SK-N-SH (cell line): Measurements from ENCODE around the gene MINDY4. TPM values are rescaled to one million over a fixed set of nuclear protein-coding genes. Genes with fewer than 3 reads are reported as not detected.

Experiments used
- CTCF ChIA-PET: fragments of 300-600, 350-600 bp; formaldehyde crosslinking; extraction: SDS; loops from one replicate; lab custom pipeline; 2021; lab: Yijun Ruan, JAX
- POLR2A ChIA-PET: fragments of 350-600 bp; sonication (Branson Sonifier 250); formaldehyde crosslinking; extraction: SDS; loops from one replicate; lab custom pipeline; 2020; ENCODE audit warnings: antibody characterized with exemption, inconsistent platforms; lab: Yijun Ruan, JAX
- DNase-seq: peaks from one replicate; pipeline ENCODE4 v3.0.0; 2012
- H2AFZ ChIP-seq: fragments of 200-600 bp; sonication (generic); 2 replicates; pipeline ENCODE4 v1.8.1; 2016; ENCODE audit warnings: antibody characterized with exemption, mild to moderate bottlenecking, low read depth
- H3F3A ChIP-seq: fragments of 200-600 bp; sonication (generic); replicated peaks from 2 replicates; pipeline ENCODE3; 2016; ENCODE audit warnings: antibody characterized with exemption, mild to moderate bottlenecking; ENCODE audit not compliant: insufficient read depth
- H3K27ac ChIP-seq, 2 experiments: fragments of 200-500 bp in 1 of 2; fragments of 200-600 bp in 1 of 2; sonication (Bioruptor generic) in 1 of 2; sonication (generic), shearing (Covaris generic) in 1 of 2; 2 replicates each; pipeline versions ENCODE4 v1.5.1 to v1.6.1; 2014 to 2016; ENCODE audit warnings: low read depth in 2 of 2, inconsistent platforms in 1 of 2, low read length in 1 of 2, mild to moderate bottlenecking in 1 of 2, mixed read lengths in 1 of 2
- H3K27me3 ChIP-seq: fragments of 200-600 bp; sonication (generic), shearing (Covaris generic); 2 replicates; pipeline ENCODE4 v1.6.1; 2016; ENCODE audit warnings: mixed run types; ENCODE audit not compliant: insufficient read depth
- H3K36me3 ChIP-seq, 2 experiments: fragments of 200-500 bp in 1 of 2; fragments of 200-600 bp in 1 of 2; sonication (Bioruptor generic) in 1 of 2; sonication (generic) in 1 of 2; replicated peaks in 1 of 2; 2 replicates each; pipeline versions ENCODE3 to v1.5.1; 2014 to 2016; ENCODE audit warnings: low read length in 1 of 2, mild to moderate bottlenecking in 1 of 2; ENCODE audit not compliant: insufficient read depth in 2 of 2, control insufficient read depth in 1 of 2
- H3K4me1 ChIP-seq, 2 experiments: fragments of 200-500 bp in 1 of 2; fragments of 200-600 bp in 1 of 2; sonication (Bioruptor generic) in 1 of 2; sonication (generic), shearing (Covaris generic) in 1 of 2; 2 replicates each; pipeline versions ENCODE4 v1.5.1 to v1.6.1; 2014 to 2016; ENCODE audit warnings: low read depth in 1 of 2, low read length in 1 of 2, mixed run types in 1 of 2; ENCODE audit not compliant: insufficient read depth in 2 of 2, control insufficient read depth in 1 of 2
- H3K4me2 ChIP-seq: fragments of 200-600 bp; sonication (generic), shearing (Covaris generic); 2 replicates; pipeline ENCODE4 v1.6.1; 2017; ENCODE audit warnings: mixed run types
- H3K4me3 ChIP-seq, 2 experiments: fragments of 200-500 bp in 1 of 2; fragments of 200-600 bp in 1 of 2; sonication (Bioruptor generic) in 1 of 2; sonication (generic), shearing (Covaris generic) in 1 of 2; 2 replicates each; pipeline versions ENCODE4 v1.5.1 to v1.8.1; 2014 to 2016; ENCODE audit warnings: low read depth in 2 of 2, inconsistent platforms in 1 of 2, low read length in 1 of 2, mild to moderate bottlenecking in 1 of 2, mixed read lengths in 1 of 2, moderate library complexity in 1 of 2
- H3K79me2 ChIP-seq: fragments of 200-600 bp; sonication (generic); 2 replicates; pipeline ENCODE4 v1.8.1; 2017; ENCODE audit warnings: mild to moderate bottlenecking; ENCODE audit not compliant: insufficient read depth
- H3K9ac ChIP-seq: fragments of 200-600 bp; sonication (generic); 2 replicates; pipeline ENCODE4 v1.6.1; 2017; ENCODE audit warnings: mixed run types
- H3K9me2 ChIP-seq: fragments of 200-600 bp; sonication (generic); 2 replicates; pipeline ENCODE4 v1.6.1; 2017; ENCODE audit warnings: mixed run types
- H3K9me3 ChIP-seq: fragments of 200-600 bp; sonication (generic); 2 replicates; pipeline ENCODE4 v1.6.1; 2017; ENCODE audit warnings: mixed run types, mild to moderate bottlenecking, moderate library complexity
- H4K20me1 ChIP-seq: fragments of 200-600 bp; sonication (generic); 2 replicates; pipeline ENCODE4 v1.6.1; 2017; ENCODE audit warnings: mild to moderate bottlenecking, mixed run types; ENCODE audit not compliant: insufficient read depth
- CHD2 ChIP-seq: fragments of 150-350 bp; IDR thresholded peaks from 2 replicates; pipeline ENCODE4 v1.6.1; 2018; ENCODE audit warnings: low read length; ENCODE audit not compliant: partially characterized antibody
- ELF1 ChIP-seq: IDR thresholded peaks from 2 replicates; pipeline ENCODE4 v1.4.0; 2012
- EP300 ChIP-seq, 2 experiments: IDR thresholded peaks; 2 replicates each; pipeline versions ENCODE4 v1.4.0 to v1.6.1; 2012; ENCODE audit warnings: borderline replicate concordance in 1 of 2, low read depth in 1 of 2, low read length in 1 of 2
- EZH2phosphoT487 ChIP-seq: fragments of 200-600 bp; sonication (generic); IDR thresholded peaks from 2 replicates; pipeline ENCODE4 v1.6.1; 2017; ENCODE audit warnings: low read depth, mixed run types, mild to moderate bottlenecking, antibody characterized with exemption, moderate library complexity, borderline replicate concordance
- FOXJ3 ChIP-seq: sonication (generic); formaldehyde crosslinking; IDR thresholded peaks from 2 replicates; pipeline ENCODE4 v1.5.1; 2020; ENCODE audit warnings: mild to moderate bottlenecking, missing genetic modification reagents
- GABPA ChIP-seq: IDR thresholded peaks from 2 replicates; pipeline ENCODE4 v1.4.0; 2012; ENCODE audit warnings: low read depth, mild to moderate bottlenecking
- GATA2 ChIP-seq: sonication (generic); formaldehyde crosslinking; IDR thresholded peaks from 2 replicates; pipeline ENCODE4 v1.5.0; 2020; ENCODE audit warnings: mild to moderate bottlenecking, missing genetic modification reagents
- JUND ChIP-seq: IDR thresholded peaks from 2 replicates; pipeline ENCODE4 v1.4.0; 2012
- MEF2A ChIP-seq: IDR thresholded peaks from 2 replicates; pipeline ENCODE4 v1.4.0; 2012; ENCODE audit warnings: low read depth, borderline replicate concordance
- MXI1 ChIP-seq: IDR thresholded peaks from 2 replicates; pipeline ENCODE4 v1.6.1; 2012; ENCODE audit warnings: mild to moderate bottlenecking, low read depth, low read length, improper control_type of control experiment
- RFX5 ChIP-seq: IDR thresholded peaks from 2 replicates; pipeline ENCODE4 v1.6.1; 2012; ENCODE audit warnings: mild to moderate bottlenecking, improper control_type of control experiment, low read length
- RXRA ChIP-seq: IDR thresholded peaks from 2 replicates; pipeline ENCODE4 v1.4.0; 2012; ENCODE audit warnings: low read depth, mild to moderate bottlenecking, borderline replicate concordance
- SIN3A ChIP-seq: IDR thresholded peaks from 2 replicates; pipeline ENCODE4 v1.6.1; 2012; ENCODE audit warnings: low read depth, mild to moderate bottlenecking, low read length, moderate library complexity, borderline replicate concordance
- TAF1 ChIP-seq: IDR thresholded peaks from 2 replicates; pipeline ENCODE4 v1.6.1; 2012; ENCODE audit warnings: low read depth, mild to moderate bottlenecking, low read length, moderate library complexity, borderline replicate concordance
- YY1 ChIP-seq: IDR thresholded peaks from 2 replicates; pipeline ENCODE4 v1.4.0; 2012; ENCODE audit warnings: low read depth, mild to moderate bottlenecking
- ZBTB33 ChIP-seq: IDR thresholded peaks from 2 replicates; pipeline ENCODE4 v1.4.0; 2012; ENCODE audit warnings: low read depth, borderline replicate concordance
- WGBS: methylation state at CpG from one replicate; pipeline ENCODE4 v1.1.6; 2017; ENCODE audit warnings: low lambda C conversion rate; 5-methylcytosine and 5-hydroxymethylcytosine counted together
- polyA plus RNA-seq, 3 experiments: library from polyadenylated mRNA; depleted of rRNA; stranded (reverse); fragments of >200 nt; gene quantifications; 2 replicates each; pipeline ENCODE4 v1.2.3, GENCODE V29; 2012
- TF ChIP-seq, protein P1 (sequence below): IDR thresholded peaks from 2 replicates; pipeline ENCODE4 v1.4.0; 2012; ENCODE audit warnings: low read depth, borderline replicate concordance
- TF ChIP-seq, protein P2 (sequence below): fragments of 150-350 bp; IDR thresholded peaks from 2 replicates; pipeline ENCODE4 v1.6.1; 2016; ENCODE audit warnings: mild to moderate bottlenecking, low read depth, low read length

The MINDY4 gene
- polyA plus RNA-seq, 1 of the 3 experiments (the other 2 are of a cell fraction), result 1.8 TPM

GRCh38 chr7:30817371-30817767, 46.2 kb downstream of the MINDY4 start:
- 89% methylated on average over 7 of the region's 7 CpGs for WGBS
- H3K27me3 ChIP-seq, result no peaks in the 10 kb centered on the region
- no peaks in the 10 kb centered on the region for H4K20me1 ChIP-seq
- H3K9ac ChIP-seq, result no peak overlapping the region
- H2AFZ ChIP-seq, result no peak overlapping the region
- no peaks in the 10 kb centered on the region for H3K9me3 ChIP-seq
- no peak overlapping the region for H3K27ac ChIP-seq
- H3K4me3 ChIP-seq, result no peak overlapping the region
- peaks cover 3% of the 10 kb centered on the region for H3F3A ChIP-seq
- POLR2A ChIA-PET, result no interaction called here
- no peaks in the 10 kb centered on the region for H3K79me2 ChIP-seq
- DNase-seq, result no peak
- no peak overlapping the region for H3K4me2 ChIP-seq
- TF ChIP-seq, protein P1, sequence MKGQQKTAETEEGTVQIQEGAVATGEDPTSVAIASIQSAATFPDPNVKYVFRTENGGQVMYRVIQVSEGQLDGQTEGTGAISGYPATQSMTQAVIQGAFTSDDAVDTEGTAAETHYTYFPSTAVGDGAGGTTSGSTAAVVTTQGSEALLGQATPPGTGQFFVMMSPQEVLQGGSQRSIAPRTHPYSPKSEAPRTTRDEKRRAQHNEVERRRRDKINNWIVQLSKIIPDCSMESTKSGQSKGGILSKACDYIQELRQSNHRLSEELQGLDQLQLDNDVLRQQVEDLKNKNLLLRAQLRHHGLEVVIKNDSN, result no peak
- TF ChIP-seq SIN3A (no peak), JUND (no peak), MXI1 (no peak), EP300 (IDR thresholded peaks at IDR 0.05; ENCODE audit: borderline replicate concordance in 1 of 2, low read depth in 1 of 2, low read length in 1 of 2) (no peak), ELF1 (no peak), FOXJ3 (CRISPR knock-in tag) (no peak), EZH2phosphoT487 (no peak), MEF2A (no peak), RFX5 (no peak), RXRA (no peak), GABPA (no peak)
- peaks cover 0 to 2% of the 10 kb centered on the region in 2 experiments for H3K36me3 ChIP-seq
- CTCF ChIA-PET, result interaction anchor here (1.4 to 1.9 kb wide), 2 partner anchors 8 to 121 kb away, joined by 4 to 10 read pairs; no protein-coding TSS in a partner anchor
- H3K4me1 ChIP-seq, result no peaks in the 10 kb centered on the region; a peak in 1 of 4 replicates
- H3K9me2 ChIP-seq, result no peaks in the 10 kb centered on the region

- H3F3A ChIP-seq, result no peaks in the 10 kb centered on the region
- no peaks in the 10 kb centered on the region for H3K79me2 ChIP-seq
- POLR2A ChIA-PET, result no interaction called here
- no peak overlapping the region for H3K27ac ChIP-seq
- CTCF ChIA-PET, result interaction anchor here (1.1 to 1.5 kb wide), 5 partner anchors 8 to 309 kb away, joined by 3 to 4 read pairs (median 3); no protein-coding TSS in a partner anchor
- no peak overlapping the region for H2AFZ ChIP-seq
- no peaks in the 10 kb centered on the region for H3K9me2 ChIP-seq
- H3K27me3 ChIP-seq, result no peaks in the 10 kb centered on the region
- H4K20me1 ChIP-seq, result no peaks in the 10 kb centered on the region
- H3K9ac ChIP-seq, result no peak overlapping the region
- H3K4me2 ChIP-seq, result no peak overlapping the region
- no peak overlapping the region for H3K4me3 ChIP-seq
- H3K9me3 ChIP-seq, result no peaks in the 10 kb centered on the region
- H3K4me1 ChIP-seq, result no peaks in the 10 kb centered on the region
- no peak for DNase-seq
- 72% methylated on average over 6 of the region's 6 CpGs for WGBS
- peaks cover 0 to 2% of the 10 kb centered on the region in 2 experiments for H3K36me3 ChIP-seq
- TF ChIP-seq GATA2 (CRISPR knock-in tag), result no peak
- TF ChIP-seq SIN3A, result no peak
- TF ChIP-seq FOXJ3 (CRISPR knock-in tag), result no peak
- TF ChIP-seq EP300 (IDR thresholded peaks at IDR 0.05; ENCODE audit: borderline replicate concordance in 1 of 2, low read depth in 1 of 2, low read length in 1 of 2), result no peak
- no peak for TF ChIP-seq RFX5
- TF ChIP-seq TAF1, result no peak
- TF ChIP-seq, protein P2, sequence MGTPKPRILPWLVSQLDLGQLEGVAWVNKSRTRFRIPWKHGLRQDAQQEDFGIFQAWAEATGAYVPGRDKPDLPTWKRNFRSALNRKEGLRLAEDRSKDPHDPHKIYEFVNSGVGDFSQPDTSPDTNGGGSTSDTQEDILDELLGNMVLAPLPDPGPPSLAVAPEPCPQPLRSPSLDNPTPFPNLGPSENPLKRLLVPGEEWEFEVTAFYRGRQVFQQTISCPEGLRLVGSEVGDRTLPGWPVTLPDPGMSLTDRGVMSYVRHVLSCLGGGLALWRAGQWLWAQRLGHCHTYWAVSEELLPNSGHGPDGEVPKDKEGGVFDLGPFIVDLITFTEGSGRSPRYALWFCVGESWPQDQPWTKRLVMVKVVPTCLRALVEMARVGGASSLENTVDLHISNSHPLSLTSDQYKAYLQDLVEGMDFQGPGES, result no peak
- TF ChIP-seq, protein P1, result no peak
- TF ChIP-seq CHD2, result no peak
- no peak for TF ChIP-seq GABPA
- TF ChIP-seq YY1, result no peak
- TF ChIP-seq ZBTB33, result no peak
- no peak for TF ChIP-seq MXI1
Observed at GRCh38 chr7:30824821-30825720, 53.9 kb downstream of the MINDY4 start.
